HG03558 (cell line): ENCODE data around the gene OGFRL1.
A peak's percentile ranks its signal among the peaks of the same experiment; 100 is the strongest.
"Not testable (repeated sequence)": the region's sequence is repeated elsewhere in the genome, so short reads cannot be mapped to it uniquely, and the experiment has no call there.

Source experiments
- ATAC-seq: cut with Tn5 transposase; IDR thresholded peaks from one replicate; pipeline ENCODE4 v1.9.1; 2021; ENCODE audit warnings: moderate number of reproducible peaks; ENCODE audit not compliant: unreplicated experiment; ENCODE audit errors: extremely low read depth

OGFRL1 gene

DNA sequence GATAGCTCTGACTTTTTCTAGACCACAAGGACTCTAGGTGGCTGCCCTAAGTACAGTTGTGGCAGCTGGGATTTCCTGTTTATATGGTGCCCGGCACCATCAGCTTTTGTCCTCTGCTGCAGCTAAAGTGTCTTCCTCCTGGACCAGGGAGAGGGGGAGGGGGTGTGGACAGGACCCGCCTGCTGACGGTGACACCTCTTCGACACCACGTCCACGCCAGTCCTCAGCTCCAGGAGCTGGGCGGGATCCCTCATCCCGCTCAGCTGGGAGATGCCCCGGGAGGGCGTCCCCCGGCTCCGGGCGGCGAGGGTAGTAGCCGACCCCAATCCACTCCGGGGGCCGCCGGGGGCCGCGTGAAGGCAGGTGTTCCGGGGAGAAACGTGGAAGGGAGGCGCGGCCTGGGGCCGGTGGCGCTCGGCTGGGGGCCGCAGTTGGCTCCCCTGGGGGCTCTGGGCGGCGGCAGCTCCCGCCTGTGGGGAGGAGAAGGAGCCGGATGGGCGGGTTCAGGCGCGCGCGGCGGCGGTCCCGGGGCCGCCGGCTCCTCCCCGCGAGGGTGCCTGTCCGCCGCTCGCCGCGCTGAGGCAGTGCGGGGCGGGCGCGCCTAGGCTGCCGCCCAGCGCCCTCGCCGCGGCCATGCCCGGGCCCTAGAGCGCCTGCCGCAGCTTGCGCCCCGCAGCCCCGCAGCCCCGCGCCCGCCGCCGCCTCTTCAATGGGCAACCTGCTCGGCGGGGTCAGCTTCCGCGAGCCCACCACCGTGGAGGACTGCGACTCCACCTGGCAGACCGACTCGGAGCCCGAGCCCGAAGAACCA is at the start of gene OGFRL1:
OGFRL1 (plus strand) TSS at position 584 of the 811 bp plus-strand sequence; CDS start at position 710, 126 bp downstream.
- ATAC-seq, result peak; percentile 80

GRCh38 chr6:71239694-71240093 is 48.9 kb upstream of the OGFRL1 start:
- ATAC-seq, result no peak

DNA sequence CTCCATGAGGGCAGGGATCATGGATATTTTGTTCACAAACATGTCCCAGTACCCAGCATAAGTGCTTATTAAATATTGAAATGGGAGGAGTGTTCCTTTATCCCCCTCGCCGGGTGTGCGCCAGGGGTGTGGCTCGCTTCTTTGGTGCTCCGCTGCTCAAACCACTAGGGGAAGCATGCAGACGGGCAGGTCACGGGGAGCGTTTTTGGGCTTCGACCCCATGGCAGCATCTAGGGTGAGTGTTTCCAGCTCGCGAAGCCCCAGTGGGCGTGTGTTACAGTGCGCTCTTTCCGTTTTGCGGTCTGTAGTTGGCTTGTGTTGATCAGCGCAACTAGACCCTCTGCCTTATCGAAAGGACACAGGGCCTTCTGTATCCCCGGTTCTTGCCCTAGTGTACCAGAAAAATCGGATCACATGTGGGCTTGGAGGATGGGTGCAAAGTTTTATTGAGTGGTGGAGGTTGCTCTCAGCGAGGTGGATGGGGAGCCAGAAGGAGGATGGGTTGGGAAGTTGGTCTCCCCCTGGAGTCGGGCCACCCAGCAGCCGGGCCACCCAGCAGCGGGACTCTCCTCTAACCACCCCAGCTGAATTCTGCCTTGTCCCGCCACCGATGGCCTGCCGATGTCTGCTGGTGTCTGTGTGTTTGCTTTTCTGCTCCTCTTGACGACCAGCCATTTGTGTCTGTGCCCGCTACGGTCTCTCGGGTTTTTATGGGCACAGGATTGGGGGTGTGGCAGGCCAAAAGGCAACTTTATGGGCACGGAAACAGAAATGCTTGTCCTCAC is 43.2 kb upstream of the OGFRL1 start:
- no peak for ATAC-seq

DNA sequence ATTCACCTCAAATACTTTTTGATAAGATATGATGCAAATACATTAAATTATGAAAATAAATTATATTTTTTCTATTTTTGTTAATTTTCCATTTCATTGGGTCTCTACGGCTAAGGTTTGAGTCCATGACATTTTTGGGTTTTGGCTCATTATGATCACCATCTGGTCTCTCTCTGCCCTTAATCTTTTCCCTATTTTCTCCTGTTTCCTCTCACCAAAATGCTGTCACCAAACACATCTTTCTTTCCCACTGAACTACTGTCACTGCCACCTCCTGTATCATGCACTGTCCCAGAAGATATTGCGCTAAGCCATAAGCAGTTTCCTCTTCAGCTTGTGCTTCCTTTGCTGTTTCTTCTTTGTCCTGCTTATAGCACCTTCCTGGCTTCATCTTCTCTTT is 42.0 kb upstream of the OGFRL1 start:
- ATAC-seq, result no peak

DNA sequence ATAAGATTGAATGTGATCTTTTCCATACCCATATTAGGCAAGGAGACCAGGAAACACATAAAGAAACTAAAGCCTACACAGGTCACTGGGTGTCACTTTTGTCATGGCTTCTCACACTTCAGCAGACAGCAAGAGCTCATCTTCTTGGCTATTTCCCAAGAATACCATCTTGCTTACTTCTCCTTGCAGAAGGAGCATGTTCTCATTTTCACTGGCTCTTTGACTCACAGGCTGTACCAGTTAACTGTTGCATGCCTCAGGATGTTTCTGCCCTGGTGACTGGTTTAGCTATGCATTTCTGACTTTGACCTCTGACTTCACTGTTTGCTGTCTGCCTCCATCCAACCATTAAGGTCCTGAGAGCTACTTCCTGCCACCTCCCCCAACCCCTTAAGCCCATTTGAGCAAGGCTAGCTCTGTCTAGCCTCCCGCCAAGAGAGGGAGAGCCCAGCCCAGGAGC is 40.3 kb upstream of the OGFRL1 start:
- ATAC-seq, result peak; percentile 74

DNA sequence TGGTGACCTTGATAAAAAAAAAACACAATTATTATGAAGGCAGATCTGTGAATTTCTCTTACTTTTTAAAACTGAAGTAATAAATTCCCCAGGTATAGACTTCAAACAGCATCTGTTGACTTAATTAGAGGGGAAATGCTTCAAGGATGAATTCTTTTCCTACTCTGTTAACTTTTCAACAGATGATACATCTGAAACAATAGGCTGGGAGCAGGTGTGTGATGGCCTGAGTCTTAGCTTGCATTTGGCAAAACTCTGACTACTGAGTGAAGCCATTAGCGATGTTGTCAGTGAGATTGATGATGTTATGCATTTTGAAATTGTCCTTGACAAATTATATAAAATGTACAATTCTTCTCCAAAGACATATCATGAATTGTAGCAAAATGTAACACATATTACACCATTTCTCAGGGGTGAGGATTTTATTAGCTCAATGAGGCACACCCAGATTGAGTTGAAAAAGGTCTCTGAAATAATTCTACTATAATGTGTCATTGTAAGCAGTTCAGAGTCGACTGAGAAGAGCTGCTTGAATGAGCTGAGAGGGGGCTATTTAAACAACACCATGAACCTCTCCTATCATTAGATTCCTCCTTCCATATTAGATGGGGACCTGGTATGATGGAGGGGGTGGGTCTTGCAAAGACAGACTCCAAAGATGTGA is 39.6 kb upstream of the OGFRL1 start:
- no peak for ATAC-seq

DNA sequence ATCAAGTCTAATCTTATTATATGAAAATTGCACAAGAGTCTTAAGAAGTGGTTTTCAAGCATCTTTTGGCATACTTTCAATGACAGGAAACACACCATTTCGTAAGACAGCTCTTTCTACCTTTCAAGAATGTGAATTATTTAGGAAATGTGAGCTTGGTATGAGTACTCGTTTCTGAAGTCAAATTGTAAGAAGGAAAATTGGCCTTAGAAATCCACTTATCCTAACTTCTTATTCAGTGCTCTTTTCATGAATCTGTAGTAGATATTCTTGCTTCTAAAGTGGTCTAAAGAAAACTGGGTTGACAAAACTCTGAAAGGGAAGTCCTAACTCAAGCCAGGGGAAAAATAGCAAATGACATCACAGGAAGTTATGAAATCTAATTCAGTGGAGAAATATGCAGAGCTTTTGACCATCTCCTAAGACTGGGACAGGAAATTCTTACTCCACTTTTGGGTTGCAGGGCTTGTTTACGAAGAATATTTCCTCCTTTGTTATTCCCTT is 38.5 kb upstream of the OGFRL1 start:
- ATAC-seq, result no peak

DNA sequence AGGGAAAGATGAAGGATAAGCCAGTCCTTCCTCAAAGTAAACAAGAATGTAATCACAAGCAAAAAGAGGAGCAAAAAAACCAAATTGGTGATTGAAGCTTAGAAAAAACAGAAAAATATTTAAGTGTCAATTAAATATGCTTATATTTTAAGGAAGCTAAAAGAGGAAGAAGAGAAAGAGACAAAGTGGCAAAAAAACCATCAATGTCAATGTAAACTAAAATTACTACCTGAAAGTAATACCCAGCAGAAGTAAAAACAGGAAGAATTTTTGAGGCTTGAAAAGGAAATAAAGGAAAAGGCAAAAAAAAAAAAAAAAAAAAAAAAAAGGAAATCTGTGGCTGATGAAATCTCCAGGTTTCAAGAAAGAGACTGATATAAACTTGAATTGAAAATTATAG is 36.2 kb upstream of the OGFRL1 start:
- no peak for ATAC-seq

- no peak for ATAC-seq
Observed at GRCh38 chr6:71252960-71253359, 35.7 kb upstream of the OGFRL1 start.

- ATAC-seq, result no peak
Observed at GRCh38 chr6:71254323-71254722, 34.3 kb upstream of the OGFRL1 start.

- no peak for ATAC-seq
Observed at GRCh38 chr6:71258078-71258866, 30.3 kb upstream of the OGFRL1 start.

DNA sequence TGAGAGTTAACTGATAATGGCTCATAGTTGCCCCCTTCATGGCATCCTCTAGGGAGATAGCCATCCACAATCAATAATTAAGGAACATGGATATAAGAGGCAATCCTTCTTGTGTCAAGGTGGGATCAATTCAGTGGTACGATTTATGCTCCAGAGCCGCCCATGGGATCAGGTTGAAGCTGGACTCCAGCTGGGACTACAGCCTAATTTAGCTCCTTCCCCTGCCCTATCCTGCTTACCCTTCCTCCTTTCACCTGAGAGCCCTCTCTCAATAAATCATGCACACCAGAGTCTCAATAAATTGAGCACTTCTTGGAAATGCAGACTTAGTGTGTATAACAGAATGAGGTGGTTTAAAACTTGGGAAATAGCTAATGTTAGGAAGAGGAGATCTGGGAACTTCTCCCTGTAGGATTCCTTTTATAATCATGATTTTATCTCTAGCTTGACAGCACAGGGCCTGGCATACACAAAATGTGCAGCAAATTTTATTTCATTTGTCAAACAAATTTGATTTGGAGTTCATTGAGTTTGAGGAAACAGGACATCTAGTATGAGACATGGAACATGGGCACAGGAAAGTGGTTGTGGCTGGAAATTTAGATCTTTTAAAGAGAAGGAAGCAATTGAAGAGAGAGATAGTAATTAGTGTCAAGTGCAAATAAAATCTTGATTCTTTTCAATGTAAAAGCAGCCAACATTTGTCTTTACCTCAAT is 28.6 kb upstream of the OGFRL1 start:
- no peak for ATAC-seq

GRCh38 chr6:71262914-71263313 is 25.7 kb upstream of the OGFRL1 start:
- ATAC-seq, result no peak

DNA sequence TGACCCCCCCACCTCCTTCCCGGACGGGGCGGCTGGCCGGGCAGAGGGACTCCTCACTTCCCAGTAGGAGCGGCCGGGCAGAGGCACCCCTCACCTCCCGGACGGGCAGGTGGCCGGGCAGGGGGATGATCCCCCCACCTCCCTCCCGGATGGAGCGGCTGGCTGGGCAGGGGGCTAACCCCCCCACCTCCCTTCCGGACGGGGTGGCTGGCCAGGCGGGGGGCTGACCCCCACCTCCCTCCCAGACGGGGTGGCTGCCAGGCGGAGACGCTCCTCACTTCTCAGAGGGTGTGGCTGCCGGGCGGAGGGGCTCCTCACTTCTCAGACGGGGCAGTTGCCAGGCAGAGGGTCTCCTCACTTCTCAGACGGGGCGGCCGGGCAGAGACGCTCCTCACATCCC is 22.2 kb upstream of the OGFRL1 start:
- ATAC-seq, result not testable (repeated sequence)

- peak; percentile 74 for ATAC-seq
Observed at GRCh38 chr6:71268735-71269437, 19.7 kb upstream of the OGFRL1 start.

- ATAC-seq, result no peak
Observed at GRCh38 chr6:71277926-71278600, 10.5 kb upstream of the OGFRL1 start.

DNA sequence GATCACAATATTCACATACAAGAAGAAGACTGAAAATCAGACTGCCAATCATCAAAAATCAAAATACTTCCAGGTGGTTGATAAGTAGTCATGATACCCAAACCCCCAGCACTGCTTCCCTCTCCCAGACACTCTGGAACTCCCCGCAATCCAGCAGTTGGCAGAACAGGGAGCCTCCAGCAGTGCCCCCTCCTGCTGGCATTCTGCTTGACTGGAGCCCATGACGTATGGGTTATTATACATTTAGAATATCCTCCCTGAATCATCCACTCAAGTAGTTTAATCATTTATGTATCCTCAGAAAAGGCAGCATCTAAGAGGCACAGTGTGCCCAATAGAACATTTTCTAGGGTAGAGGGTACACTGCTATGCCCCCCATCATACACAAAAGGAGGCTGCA is 9.3 kb upstream of the OGFRL1 start:
- no peak for ATAC-seq

DNA sequence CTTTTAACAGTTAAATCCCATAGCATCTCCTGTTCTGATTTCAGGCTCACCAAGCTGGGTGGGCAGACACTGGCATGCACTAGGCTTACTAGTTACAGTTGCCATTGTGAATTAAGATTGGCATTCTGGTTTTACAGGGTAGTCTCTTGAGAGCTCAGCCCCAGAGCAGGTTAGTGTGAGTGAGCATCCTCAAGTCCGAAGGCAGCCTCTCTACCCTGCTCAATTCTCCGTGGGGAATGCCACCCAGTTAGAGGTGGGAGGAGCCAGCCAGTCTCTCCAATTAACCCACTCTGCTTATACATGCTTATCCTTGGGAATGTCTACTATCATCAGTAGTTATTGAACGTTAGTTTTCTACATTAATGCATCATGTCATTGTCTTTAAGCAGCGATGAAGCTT is 8.9 kb upstream of the OGFRL1 start:
- no peak for ATAC-seq
